Panc1 (cell line): ENCODE measurements around the gene FER1L5. TPM values are rescaled to one million over a fixed set of nuclear protein-coding genes. Genes with fewer than 3 reads are reported as not detected.

Experiments used
- ATAC-seq: fragments of 200-7000 bp; cut with Tn5 transposase; 2 replicates; pipeline ENCODE4 v1.9.1; 2020; ENCODE audit warnings: mild to moderate bottlenecking, moderate library complexity
- BruUV-seq: library from RNA; stranded (reverse); fragments of 400-500 nt; replicated peaks from 2 replicates; lab custom pipeline; 2021; lab: Mats Ljungman, UMichigan
- CTCF ChIA-PET: fragments of 300-600 bp; sonication (Branson Sonifier 250); formaldehyde crosslinking; loops from one replicate; lab custom pipeline; 2022; ENCODE audit warnings: antibody characterized with exemption; lab: Charles Lee
- POLR2A ChIA-PET: fragments of 300-600 bp; sonication (Branson Sonifier 250); formaldehyde crosslinking; loops from one replicate; lab custom pipeline; 2022; ENCODE audit warnings: antibody characterized with exemption; lab: Charles Lee
- DNase-seq: peaks from one replicate; pipeline ENCODE4 v3.0.0-alpha.2; 2010; ENCODE audit warnings: low read depth, low spot score
- H3K27ac ChIP-seq: 2 replicates; pipeline ENCODE4 v1.5.1; 2011; ENCODE audit warnings: mild to moderate bottlenecking, low read length, inconsistent platforms
- H3K27me3 ChIP-seq: fragments of 200-500 bp; sonication (Bioruptor generic); 2 replicates; pipeline ENCODE4 v1.6.0; 2014; ENCODE audit warnings: low read length, inconsistent platforms; ENCODE audit not compliant: control insufficient read depth, insufficient read depth
- H3K36me3 ChIP-seq: fragments of 200-500 bp; sonication (Bioruptor generic); 2 replicates; pipeline ENCODE4 v1.5.1; 2014; ENCODE audit warnings: inconsistent platforms, mild to moderate bottlenecking, low read length, moderate library complexity; ENCODE audit not compliant: control insufficient read depth, insufficient read depth
- H3K4me1 ChIP-seq: 2 replicates; pipeline ENCODE4 v1.5.1; 2011; ENCODE audit warnings: inconsistent platforms, mild to moderate bottlenecking, low read length, moderate library complexity; ENCODE audit not compliant: control insufficient read depth, insufficient read depth
- H3K4me3 ChIP-seq, 2 experiments: 2 replicates each; pipeline ENCODE4 v1.5.1; 2011 to 2012; ENCODE audit warnings: low read depth in 2 of 2, low read length in 2 of 2, mild to moderate bottlenecking in 2 of 2, inconsistent platforms in 1 of 2, moderate library complexity in 1 of 2
- H3K9me3 ChIP-seq: fragments of 200-500 bp; sonication (Bioruptor generic); 2 replicates; pipeline ENCODE4 v1.5.1; 2014; ENCODE audit warnings: low read depth, mild to moderate bottlenecking, inconsistent platforms, low read length, moderate library complexity; ENCODE audit not compliant: control insufficient read depth, insufficient read depth
- CTCF ChIP-seq: fragments of 450-650 bp; IDR thresholded peaks from 2 replicates; pipeline ENCODE4 v1.5.1; 2017; ENCODE audit warnings: mild to moderate bottlenecking
- POLR2AphosphoS5 ChIP-seq: IDR thresholded peaks from 2 replicates; pipeline ENCODE4 v1.6.1; 2012; ENCODE audit warnings: mild to moderate bottlenecking, low read depth, low read length, moderate library complexity
- REST ChIP-seq, 2 experiments: IDR thresholded peaks; 2 replicates each; pipeline ENCODE4 v1.6.1; 2011 to 2012; ENCODE audit warnings: low read depth in 2 of 2, control low read depth in 1 of 2, low read length in 1 of 2, mild to moderate bottlenecking in 1 of 2, moderate library complexity in 1 of 2; ENCODE audit not compliant: insufficient read depth in 1 of 2
- SIN3A ChIP-seq: IDR thresholded peaks from 2 replicates; pipeline ENCODE4 v1.6.1; 2012; ENCODE audit warnings: low read depth, mild to moderate bottlenecking, low read length, moderate library complexity, borderline replicate concordance; ENCODE audit not compliant: insufficient read depth
- TCF7L2 ChIP-seq: IDR thresholded peaks from 2 replicates; pipeline ENCODE4 v1.6.1; 2011; ENCODE audit warnings: mild to moderate bottlenecking, low read depth, low read length, inconsistent platforms
- in situ Hi-C: cut with HindIII; loops from 2 replicates; pipeline ENCODE4 v1.10.0; 2016; ENCODE audit warnings: low sequenced_read_pairs, low pct_unique_long_range_greater_than_20kb
- intact Hi-C: fragments of 100-400 bp; cut with micrococcal nuclease; formaldehyde crosslinking; loops from one replicate; pipeline ENCODE4 v1.10.0; 2022; ENCODE audit not compliant: unreplicated experiment
- total RNA-seq: library from RNA; stranded (reverse); gene quantifications from one replicate; pipeline ENCODE4 v1.2.1, GENCODE V29; 2021; ENCODE audit not compliant: unreplicated experiment

Gene FER1L5
- total RNA-seq, 1 experiment from 2014 or later: not detected

GRCh38 chr2:96734880-96735583 is 92.5 kb downstream of the FER1L5 start:
- Histone ChIP-seq H3K4me1 (peaks cover 4% of the 10 kb centered on the region; the same call in 1 of the 2 replicates), H3K27me3 (no peaks in the 10 kb centered on the region), H3K36me3 (peaks cover 19% of the 10 kb centered on the region), H3K27ac (no peak overlapping the region), H3K4me3 (no peak overlapping the region), H3K9me3 (no peaks in the 10 kb centered on the region)
- ChIA-PET POLR2A (no interaction called here), CTCF (no interaction called here)
- no peak for DNase-seq
- intact Hi-C loops: no loop called here
- no TSS peak for BruUV-seq
- in situ Hi-C loops: no loop called here
- no peak for ATAC-seq
- TF ChIP-seq SIN3A: no peak
- TF ChIP-seq POLR2AphosphoS5: no peak
- no peak for TF ChIP-seq REST (IDR thresholded peaks at IDR 0.05; ENCODE audit: insufficient read depth in 1 of 2, low read depth in 2 of 2, low read length in 1 of 2)
- TF ChIP-seq CTCF: no peak
- no peak for TF ChIP-seq TCF7L2

GRCh38 chr2:96737251-96737650 is 94.7 kb downstream of the FER1L5 start:
- DNase-seq: no peak
- peaks cover 6% of the 10 kb centered on the region; the same call in 1 of the 2 replicates for H3K4me1 ChIP-seq

More at GRCh38 chr2:96737251-96737650, 94.7 kb downstream of the FER1L5 start:
- ATAC-seq: no peak
- in situ Hi-C loops (no loop called here), intact Hi-C loops (no loop called here)
- Histone ChIP-seq H3K27ac (no peak overlapping the region), H3K4me3 (no peak overlapping the region), H3K36me3 (peaks cover 17% of the 10 kb centered on the region), H3K27me3 (no peaks in the 10 kb centered on the region), H3K9me3 (no peaks in the 10 kb centered on the region)
- no peak for TF ChIP-seq REST (IDR thresholded peaks at IDR 0.05; ENCODE audit: insufficient read depth in 1 of 2, low read depth in 2 of 2, low read length in 1 of 2)
- no peak for TF ChIP-seq CTCF
- TF ChIP-seq POLR2AphosphoS5: no peak
- TF ChIP-seq TCF7L2: no peak
- no peak for TF ChIP-seq SIN3A
- CTCF ChIA-PET: no interaction called here
- BruUV-seq: no TSS peak
- POLR2A ChIA-PET: no interaction called here
